GM12875 (cell line): ENCODE results near the gene HCFC1R1.

Experiments used
- H3K4me3 ChIP-seq: one replicate; pipeline ENCODE4 v1.5.1; 2011; ENCODE audit warnings: low read depth, low read length, control low read depth
- TF ChIP-seq, protein P1 (sequence below): IDR thresholded peaks from 2 replicates; pipeline ENCODE4 v1.5.1; 2011; ENCODE audit warnings: low read depth, mild to moderate bottlenecking, control low read depth, inconsistent platforms, low read length, moderate library complexity, borderline replicate concordance; ENCODE audit not compliant: insufficient read depth

The HCFC1R1 gene

DNA sequence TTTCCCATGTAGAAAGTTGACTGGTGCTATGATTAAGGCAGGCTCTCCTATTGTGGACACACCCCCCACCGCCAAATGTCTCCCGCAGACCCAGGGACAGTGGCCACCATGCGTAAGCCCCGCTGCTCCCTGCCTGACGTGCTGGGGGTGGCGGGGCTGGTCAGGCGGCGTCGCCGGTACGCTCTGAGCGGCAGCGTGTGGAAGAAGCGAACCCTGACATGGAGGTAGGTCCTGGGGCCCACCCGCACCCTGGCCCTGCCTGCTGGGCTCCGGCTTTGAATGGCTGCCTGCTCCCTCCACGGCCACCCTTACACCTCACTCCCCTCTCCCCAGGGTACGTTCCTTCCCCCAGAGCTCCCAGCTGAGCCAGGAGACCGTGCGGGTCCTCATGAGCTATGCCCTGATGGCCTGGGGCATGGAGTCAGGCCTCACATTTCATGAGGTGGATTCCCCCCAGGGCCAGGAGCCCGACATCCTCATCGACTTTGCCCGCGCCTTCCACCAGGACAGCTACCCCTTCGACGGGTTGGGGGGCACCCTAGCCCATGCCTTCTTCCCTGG lies 26.3 kb upstream of the HCFC1R1 start:
- TF ChIP-seq, protein P1, sequence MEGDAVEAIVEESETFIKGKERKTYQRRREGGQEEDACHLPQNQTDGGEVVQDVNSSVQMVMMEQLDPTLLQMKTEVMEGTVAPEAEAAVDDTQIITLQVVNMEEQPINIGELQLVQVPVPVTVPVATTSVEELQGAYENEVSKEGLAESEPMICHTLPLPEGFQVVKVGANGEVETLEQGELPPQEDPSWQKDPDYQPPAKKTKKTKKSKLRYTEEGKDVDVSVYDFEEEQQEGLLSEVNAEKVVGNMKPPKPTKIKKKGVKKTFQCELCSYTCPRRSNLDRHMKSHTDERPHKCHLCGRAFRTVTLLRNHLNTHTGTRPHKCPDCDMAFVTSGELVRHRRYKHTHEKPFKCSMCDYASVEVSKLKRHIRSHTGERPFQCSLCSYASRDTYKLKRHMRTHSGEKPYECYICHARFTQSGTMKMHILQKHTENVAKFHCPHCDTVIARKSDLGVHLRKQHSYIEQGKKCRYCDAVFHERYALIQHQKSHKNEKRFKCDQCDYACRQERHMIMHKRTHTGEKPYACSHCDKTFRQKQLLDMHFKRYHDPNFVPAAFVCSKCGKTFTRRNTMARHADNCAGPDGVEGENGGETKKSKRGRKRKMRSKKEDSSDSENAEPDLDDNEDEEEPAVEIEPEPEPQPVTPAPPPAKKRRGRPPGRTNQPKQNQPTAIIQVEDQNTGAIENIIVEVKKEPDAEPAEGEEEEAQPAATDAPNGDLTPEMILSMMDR, result no peak
- no peak overlapping the region for H3K4me3 ChIP-seq

DNA sequence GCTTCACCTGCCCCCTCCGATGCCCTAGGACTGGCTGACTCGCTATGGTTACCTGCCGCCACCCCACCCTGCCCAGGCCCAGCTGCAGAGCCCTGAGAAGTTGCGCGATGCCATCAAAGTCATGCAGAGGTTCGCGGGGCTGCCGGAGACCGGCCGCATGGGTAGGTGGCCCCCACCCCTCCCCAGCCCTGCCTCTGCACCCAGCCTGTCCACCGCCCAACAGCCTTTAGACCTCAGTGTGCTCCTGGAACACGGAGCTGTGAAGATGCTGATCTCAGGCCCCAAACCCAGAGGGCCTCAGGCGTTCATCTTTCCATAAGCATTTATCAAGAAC lies 23.6 kb upstream of the HCFC1R1 start:
- H3K4me3 ChIP-seq, result no peak overlapping the region

DNA sequence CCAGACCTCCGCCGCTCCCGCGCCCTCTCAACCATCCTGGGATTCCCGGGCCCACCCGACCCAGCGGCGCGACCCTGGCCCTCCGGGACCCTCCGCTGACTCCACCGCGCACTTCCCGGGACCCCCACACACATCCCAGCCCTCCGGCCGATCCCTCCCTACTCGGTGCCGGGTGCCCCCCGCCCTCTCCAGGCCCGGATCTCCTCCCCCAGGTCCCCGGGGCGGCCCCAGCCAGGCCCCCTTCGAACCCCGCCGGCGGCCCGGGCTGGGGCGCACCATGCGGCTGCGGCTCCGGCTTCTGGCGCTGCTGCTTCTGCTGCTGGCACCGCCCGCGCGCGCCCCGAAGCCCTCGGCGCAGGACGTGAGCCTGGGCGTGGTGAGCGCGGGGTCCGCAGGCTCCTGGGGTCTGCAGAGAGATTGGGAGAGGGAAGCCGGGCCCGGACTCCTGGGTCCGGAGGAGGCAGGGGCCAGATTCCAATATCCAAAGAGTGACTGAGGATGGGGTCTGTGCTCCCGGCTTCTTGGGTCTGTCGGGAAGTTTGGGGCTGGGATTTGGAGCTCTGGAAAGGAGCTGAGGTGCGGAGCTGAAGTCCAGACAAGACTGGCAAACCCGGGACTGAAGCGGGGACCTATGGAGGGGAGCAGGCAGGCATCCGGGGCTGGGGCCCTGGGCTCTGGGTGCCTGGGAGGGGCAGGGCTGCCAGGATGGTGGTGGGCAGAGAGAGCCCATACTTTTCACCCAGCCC lies 23.1 kb upstream of the HCFC1R1 start:
- peak overlapping the region; percentile 60 for H3K4me3 ChIP-seq
- TF ChIP-seq, protein P1, result no peak

More for the DNA sequence above, 23.6 kb upstream of the HCFC1R1 start:
- TF ChIP-seq, protein P1, result no peak

- peak within 1 kb of the TSS; percentile 60 for H3K4me3 ChIP-seq
- TF ChIP-seq, protein P1, result no peak
Measured at GRCh38 chr16:3045758-3046640, 22.3 kb upstream of the HCFC1R1 start, which contains the start of gene MMP25. Gene MMP25, plus strand, starts transcription at chr16:3046561. Its CDS starts 357 bp downstream, at chr16:3046918.

DNA sequence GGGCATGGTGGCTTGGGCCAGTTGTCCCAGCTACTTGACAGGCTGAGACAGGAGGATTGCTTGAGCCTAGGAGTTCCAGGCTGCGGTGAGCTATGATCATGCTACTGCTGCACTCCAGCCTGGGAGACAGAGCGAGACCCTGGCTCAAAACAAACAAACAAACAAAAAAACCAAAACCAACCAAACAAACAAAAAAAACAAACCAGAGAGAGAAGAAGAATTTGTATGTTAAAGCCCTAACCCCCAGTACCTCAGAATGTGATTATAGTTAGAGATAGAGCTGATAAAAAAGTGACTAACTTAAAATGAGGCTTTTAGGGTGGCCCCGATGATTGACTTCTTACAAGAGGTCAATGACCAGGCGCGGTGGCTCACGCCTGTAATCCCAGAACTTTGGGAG lies 21.0 kb upstream of the HCFC1R1 start:
- H3K4me3 ChIP-seq, result no peak overlapping the region
- TF ChIP-seq, protein P1, result no peak

- TF ChIP-seq, protein P1, result no peak
- no peak overlapping the region for H3K4me3 ChIP-seq
Measured at GRCh38 chr16:3042376-3042775, 18.6 kb upstream of the HCFC1R1 start.
